IPS-NIHi7 (cell line): ENCODE results near the gene GRIN2D.

Experiments
- DNase-seq: peaks from one replicate; pipeline ENCODE4 v3.0.0; 2012; ENCODE audit warnings: mixed read lengths; ENCODE audit errors: extremely low spot score

GRIN2D gene

GRCh38 chr19:48393559-48394330 is at the start of gene GRIN2D:
TSS of gene GRIN2D (plus strand) at chr19:48393668. CDS start at chr19:48398393, 4,725 bp downstream.
- no peak for DNase-seq

GRCh38 chr19:48344892-48345291 is 48.6 kb upstream of the GRIN2D start:
- peak; percentile 51 for DNase-seq

GRCh38 chr19:48346191-48346590 is 47.3 kb upstream of the GRIN2D start:
- no peak for DNase-seq

GRCh38 chr19:48348045-48348444 is 45.4 kb upstream of the GRIN2D start:
- no peak for DNase-seq

- no peak for DNase-seq
These were observed 44.7 kb upstream of the GRIN2D start for GRCh38 chr19:48348737-48349136.

- DNase-seq, result no peak
These were observed 42.6 kb upstream of the GRIN2D start for GRCh38 chr19:48350856-48351255.

- peak; percentile 88 for DNase-seq
These were observed 42.1 kb upstream of the GRIN2D start for GRCh38 chr19:48351341-48351752.

- DNase-seq, result no peak
These were observed 39.8 kb upstream of the GRIN2D start for GRCh38 chr19:48353677-48354076.

GRCh38 chr19:48354332-48354992 is 39.0 kb upstream of the GRIN2D start:
- no peak for DNase-seq

GRCh38 chr19:48355365-48355954 is 38.0 kb upstream of the GRIN2D start:
- DNase-seq, result no peak

GRCh38 chr19:48359123-48359522 is 34.3 kb upstream of the GRIN2D start:
- no peak for DNase-seq

- DNase-seq, result no peak
These were observed 31.6 kb upstream of the GRIN2D start for GRCh38 chr19:48361912-48362311.

- peak; percentile 95 for DNase-seq
These were observed 30.6 kb upstream of the GRIN2D start for GRCh38 chr19:48362716-48363499.

- peak; percentile 24 for DNase-seq
These were observed 30.0 kb upstream of the GRIN2D start for GRCh38 chr19:48363500-48363809.

GRCh38 chr19:48363810-48364597 is 29.5 kb upstream of the GRIN2D start, which contains the start of the genes SYNGR4 and TMEM143:
TSS of gene SYNGR4 (plus strand) at chr19:48364367. CDS start at chr19:48365843, 1,476 bp downstream.
TSS of gene TMEM143 (minus strand) at chr19:48363940. CDS start at chr19:48363920, 20 bp downstream.
- peak; percentile 96 for DNase-seq

GRCh38 chr19:48364598-48365348 is 28.7 kb upstream of the GRIN2D start:
- DNase-seq, result no peak

- DNase-seq, result no peak
These were observed 27.9 kb upstream of the GRIN2D start for GRCh38 chr19:48365602-48366001.

GRCh38 chr19:48367855-48368254 is 25.6 kb upstream of the GRIN2D start:
- DNase-seq, result no peak

GRCh38 chr19:48368936-48369335 is 24.5 kb upstream of the GRIN2D start:
- no peak for DNase-seq

GRCh38 chr19:48370955-48371354 is 22.5 kb upstream of the GRIN2D start:
- DNase-seq, result no peak
